ENCODE measurements around the gene AMOTL2.

AMOTL2 gene

GRCh38 chr3:134336587-134336986, 37.7 kb downstream of the AMOTL2 start:
- no peak for DNase-seq

GRCh38 chr3:134334901-134335280, 39.4 kb downstream of the AMOTL2 start:
- DNase-seq = no peak

- DNase-seq = peak in 1 of 51 donors; percentile 13
Measured at GRCh38 chr3:134334231-134334900, 39.9 kb downstream of the AMOTL2 start.

- no peak for DNase-seq
Measured at GRCh38 chr3:134333522-134334181, 40.6 kb downstream of the AMOTL2 start.

- DNase-seq = no peak
Measured at GRCh38 chr3:134332344-134332743, 41.9 kb downstream of the AMOTL2 start.

GRCh38 chr3:134331811-134332199, 42.4 kb downstream of the AMOTL2 start:
- DNase-seq = no peak

- DNase-seq = no peak
Measured at GRCh38 chr3:134330883-134331810, 43.1 kb downstream of the AMOTL2 start.

- DNase-seq = no peak
Measured at GRCh38 chr3:134328846-134329245, 45.4 kb downstream of the AMOTL2 start.

- DNase-seq = no peak
Measured at GRCh38 chr3:134328147-134328591, 46.1 kb downstream of the AMOTL2 start.

- DNase-seq = no peak
Measured at GRCh38 chr3:134327594-134327975, 46.7 kb downstream of the AMOTL2 start.

- DNase-seq = no peak
Measured at GRCh38 chr3:134326760-134327593, 47.3 kb downstream of the AMOTL2 start.

GRCh38 chr3:134326126-134326525, 48.1 kb downstream of the AMOTL2 start:
- no peak for DNase-seq

- no peak for DNase-seq
Measured at GRCh38 chr3:134325706-134326105, 48.5 kb downstream of the AMOTL2 start.

GRCh38 chr3:134325061-134325705, 49.1 kb downstream of the AMOTL2 start:
- no peak for DNase-seq

- DNase-seq = no peak
Measured at GRCh38 chr3:134323966-134324962, 50.0 kb downstream of the AMOTL2 start.

- DNase-seq = no peak
Measured at GRCh38 chr3:134322286-134322685, 52.0 kb downstream of the AMOTL2 start.

GRCh38 chr3:134320749-134321148, 53.5 kb downstream of the AMOTL2 start:
- DNase-seq = no peak

- DNase-seq = no peak
Measured at GRCh38 chr3:134319931-134320330, 54.3 kb downstream of the AMOTL2 start.

- DNase-seq = no peak
Measured at GRCh38 chr3:134318166-134318565, 56.1 kb downstream of the AMOTL2 start.

All from hypothalamus (tissue), 51 donors.